ENCODE data around the gene HRH4.
A peak's percentile ranks its signal among the peaks of the same experiment; 100 is the strongest.

Gene HRH4

GRCh38 chr18:24460388-24460787, at the start of gene HRH4:
Gene HRH4, plus strand, starts transcription at chr18:24460637. Its CDS starts 92 bp downstream, at chr18:24460729.
- no peak within 1 kb of the TSS for H3K9ac ChIP-seq (ENCODE audit: low read depth in 1 of 2, low read length in 2 of 2)

GRCh38 chr18:24413148-24413547, 47.3 kb upstream of the HRH4 start:
- Histone ChIP-seq H3K27me3 (ENCODE audit: control insufficient read depth in 1 of 2, insufficient read depth in 2 of 2, low read length in 2 of 2) (peaks cover 3 to 6% of the 10 kb centered on the region in 2 donors), H3K4me1 (ENCODE audit: control insufficient read depth in 1 of 2, insufficient read depth in 2 of 2, low read length in 2 of 2) (no peaks in the 10 kb centered on the region), H3K4me3 (ENCODE audit: low read depth in 1 of 2, low read length in 2 of 2) (no peak overlapping the region), H3K9me3 (ENCODE audit: control insufficient read depth in 1 of 2, low read length in 2 of 2) (no peaks in the 10 kb centered on the region), H3K27ac (ENCODE audit: low read depth, low read length) (no peak overlapping the region), H3K9ac (ENCODE audit: low read depth in 1 of 2, low read length in 2 of 2) (no peak overlapping the region), H3K36me3 (ENCODE audit: control insufficient read depth in 1 of 2, insufficient read depth in 2 of 2, low read length in 2 of 2) (no peaks in the 10 kb centered on the region)

More at GRCh38 chr18:24460388-24460787, at the start of gene HRH4:
- no peaks in the 10 kb centered on the region for H3K9me3 ChIP-seq (ENCODE audit: control insufficient read depth in 1 of 2, low read length in 2 of 2)
- H3K27ac ChIP-seq (ENCODE audit: low read depth, low read length): no peak within 1 kb of the TSS
- H3K27me3 ChIP-seq (ENCODE audit: control insufficient read depth in 1 of 2, insufficient read depth in 2 of 2, low read length in 2 of 2): no peaks in the 10 kb centered on the region
- H3K4me3 ChIP-seq (ENCODE audit: low read depth in 1 of 2, low read length in 2 of 2): no peak within 1 kb of the TSS
- H3K36me3 ChIP-seq (ENCODE audit: control insufficient read depth in 1 of 2, insufficient read depth in 2 of 2, low read length in 2 of 2): no peaks in the 10 kb centered on the region
- no peaks in the 10 kb centered on the region for H3K4me1 ChIP-seq (ENCODE audit: control insufficient read depth in 1 of 2, insufficient read depth in 2 of 2, low read length in 2 of 2)

GRCh38 chr18:24414349-24415003, 46.0 kb upstream of the HRH4 start:
- Histone ChIP-seq H3K4me3 (ENCODE audit: low read depth in 1 of 2, low read length in 2 of 2) (no peak overlapping the region), H3K9me3 (ENCODE audit: control insufficient read depth in 1 of 2, low read length in 2 of 2) (no peaks in the 10 kb centered on the region), H3K9ac (ENCODE audit: low read depth in 1 of 2, low read length in 2 of 2) (no peak overlapping the region), H3K4me1 (ENCODE audit: control insufficient read depth in 1 of 2, insufficient read depth in 2 of 2, low read length in 2 of 2) (no peaks in the 10 kb centered on the region), H3K36me3 (ENCODE audit: control insufficient read depth in 1 of 2, insufficient read depth in 2 of 2, low read length in 2 of 2) (no peaks in the 10 kb centered on the region), H3K27me3 (ENCODE audit: control insufficient read depth in 1 of 2, insufficient read depth in 2 of 2, low read length in 2 of 2) (peaks cover 0 to 5% of the 10 kb centered on the region in 2 donors), H3K27ac (ENCODE audit: low read depth, low read length) (no peak overlapping the region)

GRCh38 chr18:24417480-24417879, 43.0 kb upstream of the HRH4 start:
- Histone ChIP-seq H3K4me3 (ENCODE audit: low read depth in 1 of 2, low read length in 2 of 2) (no peak overlapping the region), H3K27me3 (ENCODE audit: control insufficient read depth in 1 of 2, insufficient read depth in 2 of 2, low read length in 2 of 2) (peaks cover 0 to 10% of the 10 kb centered on the region in 2 donors), H3K9ac (ENCODE audit: low read depth in 1 of 2, low read length in 2 of 2) (no peak overlapping the region), H3K36me3 (ENCODE audit: control insufficient read depth in 1 of 2, insufficient read depth in 2 of 2, low read length in 2 of 2) (no peaks in the 10 kb centered on the region), H3K4me1 (ENCODE audit: control insufficient read depth in 1 of 2, insufficient read depth in 2 of 2, low read length in 2 of 2) (no peaks in the 10 kb centered on the region), H3K27ac (ENCODE audit: low read depth, low read length) (no peak overlapping the region), H3K9me3 (ENCODE audit: control insufficient read depth in 1 of 2, low read length in 2 of 2) (no peaks in the 10 kb centered on the region)

GRCh38 chr18:24420551-24420950, 39.9 kb upstream of the HRH4 start:
- H3K27me3 ChIP-seq (ENCODE audit: control insufficient read depth in 1 of 2, insufficient read depth in 2 of 2, low read length in 2 of 2): peaks cover 10 to 20% of the 10 kb centered on the region in 2 donors
- no peak overlapping the region for H3K27ac ChIP-seq (ENCODE audit: low read depth, low read length)
- no peak overlapping the region for H3K4me3 ChIP-seq (ENCODE audit: low read depth in 1 of 2, low read length in 2 of 2)
- H3K9me3 ChIP-seq (ENCODE audit: control insufficient read depth in 1 of 2, low read length in 2 of 2): no peaks in the 10 kb centered on the region
- H3K9ac ChIP-seq (ENCODE audit: low read depth in 1 of 2, low read length in 2 of 2): no peak overlapping the region
- no peaks in the 10 kb centered on the region for H3K4me1 ChIP-seq (ENCODE audit: control insufficient read depth in 1 of 2, insufficient read depth in 2 of 2, low read length in 2 of 2)
- H3K36me3 ChIP-seq (ENCODE audit: control insufficient read depth in 1 of 2, insufficient read depth in 2 of 2, low read length in 2 of 2): no peaks in the 10 kb centered on the region

GRCh38 chr18:24421831-24422230, 38.6 kb upstream of the HRH4 start:
- H3K9ac ChIP-seq (ENCODE audit: low read depth in 1 of 2, low read length in 2 of 2): no peak overlapping the region
- no peaks in the 10 kb centered on the region for H3K36me3 ChIP-seq (ENCODE audit: control insufficient read depth in 1 of 2, insufficient read depth in 2 of 2, low read length in 2 of 2)
- peaks cover 10 to 17% of the 10 kb centered on the region in 2 donors for H3K27me3 ChIP-seq (ENCODE audit: control insufficient read depth in 1 of 2, insufficient read depth in 2 of 2, low read length in 2 of 2)
- H3K4me1 ChIP-seq (ENCODE audit: control insufficient read depth in 1 of 2, insufficient read depth in 2 of 2, low read length in 2 of 2): peaks cover 0 to 5% of the 10 kb centered on the region in 2 donors
- no peak overlapping the region for H3K4me3 ChIP-seq (ENCODE audit: low read depth in 1 of 2, low read length in 2 of 2)
- no peaks in the 10 kb centered on the region for H3K9me3 ChIP-seq (ENCODE audit: control insufficient read depth in 1 of 2, low read length in 2 of 2)
- H3K27ac ChIP-seq (ENCODE audit: low read depth, low read length): no peak overlapping the region

- H3K36me3 ChIP-seq (ENCODE audit: control insufficient read depth in 1 of 2, insufficient read depth in 2 of 2, low read length in 2 of 2): no peaks in the 10 kb centered on the region
- H3K4me1 ChIP-seq (ENCODE audit: control insufficient read depth in 1 of 2, insufficient read depth in 2 of 2, low read length in 2 of 2): peaks cover 5 to 14% of the 10 kb centered on the region in 2 donors
- peak overlapping the region; percentile 85 to 87 for H3K4me3 ChIP-seq (ENCODE audit: low read depth in 1 of 2, low read length in 2 of 2)
- H3K27me3 ChIP-seq (ENCODE audit: control insufficient read depth in 1 of 2, insufficient read depth in 2 of 2, low read length in 2 of 2): peaks cover 10 to 14% of the 10 kb centered on the region in 2 donors
- H3K9ac ChIP-seq (ENCODE audit: low read depth in 1 of 2, low read length in 2 of 2): peak overlapping the region in 1 of 2 donors; percentile 74
- H3K9me3 ChIP-seq (ENCODE audit: control insufficient read depth in 1 of 2, low read length in 2 of 2): no peaks in the 10 kb centered on the region
- no peak overlapping the region for H3K27ac ChIP-seq (ENCODE audit: low read depth, low read length)
Measured at GRCh38 chr18:24426073-24426397, 34.4 kb upstream of the HRH4 start.

GRCh38 chr18:24426398-24427294, 33.8 kb upstream of the HRH4 start, which contains the start of gene IMPACT:
Gene IMPACT, plus strand, starts transcription at chr18:24426670. Its CDS starts 87 bp downstream, at chr18:24426757.
- H3K36me3 ChIP-seq (ENCODE audit: control insufficient read depth in 1 of 2, insufficient read depth in 2 of 2, low read length in 2 of 2): no peaks in the 10 kb centered on the region
- H3K9me3 ChIP-seq (ENCODE audit: control insufficient read depth in 1 of 2, low read length in 2 of 2): no peaks in the 10 kb centered on the region
- peak within 1 kb of the TSS; percentile 85 to 87 for H3K4me3 ChIP-seq (ENCODE audit: low read depth in 1 of 2, low read length in 2 of 2)
- peaks cover 5 to 14% of the 10 kb centered on the region in 2 donors for H3K4me1 ChIP-seq (ENCODE audit: control insufficient read depth in 1 of 2, insufficient read depth in 2 of 2, low read length in 2 of 2)
- H3K27ac ChIP-seq (ENCODE audit: low read depth, low read length): no peak within 1 kb of the TSS
- peak within 1 kb of the TSS; percentile 66 to 74 for H3K9ac ChIP-seq (ENCODE audit: low read depth in 1 of 2, low read length in 2 of 2)
- peaks cover 10 to 14% of the 10 kb centered on the region in 2 donors for H3K27me3 ChIP-seq (ENCODE audit: control insufficient read depth in 1 of 2, insufficient read depth in 2 of 2, low read length in 2 of 2)

- H3K4me1 ChIP-seq (ENCODE audit: control insufficient read depth in 1 of 2, insufficient read depth in 2 of 2, low read length in 2 of 2): peaks cover 5 to 14% of the 10 kb centered on the region in 2 donors
- no peaks in the 10 kb centered on the region for H3K9me3 ChIP-seq (ENCODE audit: control insufficient read depth in 1 of 2, low read length in 2 of 2)
- peak overlapping the region; percentile 85 to 87 for H3K4me3 ChIP-seq (ENCODE audit: low read depth in 1 of 2, low read length in 2 of 2)
- H3K9ac ChIP-seq (ENCODE audit: low read depth in 1 of 2, low read length in 2 of 2): no peak overlapping the region
- peaks cover 0 to 3% of the 10 kb centered on the region in 2 donors for H3K36me3 ChIP-seq (ENCODE audit: control insufficient read depth in 1 of 2, insufficient read depth in 2 of 2, low read length in 2 of 2)
- H3K27me3 ChIP-seq (ENCODE audit: control insufficient read depth in 1 of 2, insufficient read depth in 2 of 2, low read length in 2 of 2): peaks cover 10% of the 10 kb centered on the region in 2 donors
- no peak overlapping the region for H3K27ac ChIP-seq (ENCODE audit: low read depth, low read length)
Measured at GRCh38 chr18:24427484-24427883, 33.0 kb upstream of the HRH4 start.

- Histone ChIP-seq H3K36me3 (ENCODE audit: control insufficient read depth in 1 of 2, insufficient read depth in 2 of 2, low read length in 2 of 2) (peaks cover 0 to 7% of the 10 kb centered on the region in 2 donors), H3K9me3 (ENCODE audit: control insufficient read depth in 1 of 2, low read length in 2 of 2) (no peaks in the 10 kb centered on the region), H3K27me3 (ENCODE audit: control insufficient read depth in 1 of 2, insufficient read depth in 2 of 2, low read length in 2 of 2) (peaks cover 6% of the 10 kb centered on the region in 2 donors), H3K27ac (ENCODE audit: low read depth, low read length) (no peak overlapping the region), H3K9ac (ENCODE audit: low read depth in 1 of 2, low read length in 2 of 2) (no peak overlapping the region), H3K4me1 (ENCODE audit: control insufficient read depth in 1 of 2, insufficient read depth in 2 of 2, low read length in 2 of 2) (peaks cover 5 to 14% of the 10 kb centered on the region in 2 donors), H3K4me3 (ENCODE audit: low read depth in 1 of 2, low read length in 2 of 2) (no peak overlapping the region)
Measured at GRCh38 chr18:24428709-24429108, 31.7 kb upstream of the HRH4 start.

All from duodenal mucosa (tissue), 2 donors.